Calu3 (cell line): ENCODE results near the gene RIOK3. TPM values are rescaled to one million over a fixed set of nuclear protein-coding genes. Genes with fewer than 3 reads are reported as not detected.
"Not testable (repeated sequence)": the region's sequence is repeated elsewhere in the genome, so short reads cannot be mapped to it uniquely, and the experiment has no call there.

ENCODE experiments used
- BruUV-seq: library from RNA; stranded (reverse); fragments of 400-500 nt; replicated peaks from 2 replicates; lab custom pipeline; 2021; lab: Mats Ljungman, UMichigan
- CTCF ChIA-PET: fragments of 300-600 bp; sonication (Branson Sonifier 250); formaldehyde crosslinking; loops from one replicate; lab custom pipeline; 2022; ENCODE audit warnings: antibody characterized with exemption; lab: Charles Lee
- DNase-seq: peaks from one replicate; pipeline ENCODE4 v3.0.0; 2022
- H3K27ac Mint-ChIP-seq: one replicate; pipeline ENCODE4 v1.8.0; 2022; ENCODE audit warnings: mixed read lengths; ENCODE audit not compliant: unreplicated experiment
- H3K27me3 Mint-ChIP-seq: one replicate; pipeline ENCODE4 v1.8.0; 2022; ENCODE audit warnings: mixed read lengths; ENCODE audit not compliant: unreplicated experiment
- H3K36me3 Mint-ChIP-seq: one replicate; pipeline ENCODE4 v1.8.0; 2022; ENCODE audit warnings: mild to moderate bottlenecking, moderate library complexity, mixed read lengths; ENCODE audit not compliant: insufficient read depth, unreplicated experiment
- H3K4me1 Mint-ChIP-seq: one replicate; pipeline ENCODE4 v1.8.0; 2022; ENCODE audit warnings: mild to moderate bottlenecking, low read depth, mixed read lengths; ENCODE audit not compliant: unreplicated experiment
- H3K4me3 Mint-ChIP-seq: one replicate; pipeline ENCODE4 v1.8.0; 2022; ENCODE audit warnings: mild to moderate bottlenecking, low read depth, moderate library complexity, mixed read lengths; ENCODE audit not compliant: unreplicated experiment
- H3K9me3 Mint-ChIP-seq: one replicate; pipeline ENCODE4 v1.8.0; 2022; ENCODE audit warnings: low read depth, mixed read lengths; ENCODE audit not compliant: unreplicated experiment
- CTCF ChIP-seq: fragments of 200-600 bp; IDR thresholded peaks from one replicate; pipeline ENCODE4 v1.8.0; 2022; ENCODE audit warnings: antibody characterized with exemption; ENCODE audit not compliant: unreplicated experiment
- intact Hi-C: fragments of 100-400 bp; cut with micrococcal nuclease; formaldehyde crosslinking; loops from one replicate; pipeline ENCODE4 v1.10.0; 2022; ENCODE audit not compliant: unreplicated experiment
- total RNA-seq: library from RNA; stranded (reverse); gene quantifications from 2 replicates; pipeline ENCODE4 v1.2.3, GENCODE V29; 2022

The RIOK3 gene
- total RNA-seq, 1 experiment from 2014 or later: 91.1 TPM

GRCh38 chr18:23422751-23423418, 30.2 kb upstream of the RIOK3 start:
- DNase-seq: peak; percentile 78
- H3K36me3 Mint-ChIP-seq: peaks cover 6% of the 10 kb centered on the region
- peak overlapping the region; percentile 33 for H3K4me3 Mint-ChIP-seq
- intact Hi-C loops: no loop called here
- H3K4me1 Mint-ChIP-seq: peaks cover 30% of the 10 kb centered on the region
- no peaks in the 10 kb centered on the region for H3K9me3 Mint-ChIP-seq
- H3K27me3 Mint-ChIP-seq: no peaks in the 10 kb centered on the region
- CTCF ChIA-PET: interaction anchor here (0.6 to 1.1 kb wide), 5 partner anchors 9 to 391 kb away, joined by 3 read pairs; no protein-coding TSS in a partner anchor
- H3K27ac Mint-ChIP-seq: peak overlapping the region; percentile 77
- TF ChIP-seq CTCF: no peak
- BruUV-seq: no TSS peak

- H3K27ac Mint-ChIP-seq: no peak overlapping the region
- peaks cover 30% of the 10 kb centered on the region for H3K4me1 Mint-ChIP-seq
- intact Hi-C loops: no loop called here
- no peak for TF ChIP-seq CTCF
- no peaks in the 10 kb centered on the region for H3K9me3 Mint-ChIP-seq
- no TSS peak for BruUV-seq
- H3K4me3 Mint-ChIP-seq: no peak overlapping the region
- no peak for DNase-seq
- peaks cover 6% of the 10 kb centered on the region for H3K36me3 Mint-ChIP-seq
- H3K27me3 Mint-ChIP-seq: no peaks in the 10 kb centered on the region
- CTCF ChIA-PET: interaction anchor here (0.7 kb wide), 1 partner anchor 282 kb away, joined by 3 read pairs; no protein-coding TSS in a partner anchor
These were observed 28.5 kb upstream of the RIOK3 start for GRCh38 chr18:23424616-23425015.

GRCh38 chr18:23428821-23429220, 24.3 kb upstream of the RIOK3 start:
- H3K4me1 Mint-ChIP-seq: peaks cover 6% of the 10 kb centered on the region
- BruUV-seq: no TSS peak
- no peak for TF ChIP-seq CTCF
- no peak overlapping the region for H3K27ac Mint-ChIP-seq
- no peaks in the 10 kb centered on the region for H3K36me3 Mint-ChIP-seq
- no peak for DNase-seq
- no peak overlapping the region for H3K4me3 Mint-ChIP-seq
- no peaks in the 10 kb centered on the region for H3K9me3 Mint-ChIP-seq
- H3K27me3 Mint-ChIP-seq: no peaks in the 10 kb centered on the region
- intact Hi-C loops: no loop called here
- CTCF ChIA-PET: no interaction called here

DNA sequence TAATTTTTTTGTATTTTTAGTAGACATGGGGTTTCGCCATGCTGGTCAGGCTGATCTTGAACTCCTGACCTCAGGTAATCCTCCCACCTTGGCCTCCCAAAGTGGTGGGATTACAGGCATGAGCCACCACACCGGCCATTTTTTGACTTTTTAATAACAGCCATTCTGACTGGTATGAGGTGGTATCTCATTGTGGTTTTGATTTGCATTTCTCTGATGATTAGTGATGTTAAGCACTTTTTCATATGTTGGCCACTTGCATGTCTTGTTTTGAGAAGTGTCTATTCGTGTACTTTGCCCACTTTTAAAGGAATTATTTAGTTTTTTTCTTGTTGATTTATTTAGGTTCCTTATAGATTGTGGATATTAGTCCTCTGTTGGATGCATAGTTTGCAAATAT, 23.5 kb upstream of the RIOK3 start:
- DNase-seq, H3K27ac Mint-ChIP-seq, CTCF ChIA-PET, H3K4me1 Mint-ChIP-seq, intact Hi-C loops, H3K9me3 Mint-ChIP-seq, H3K36me3 Mint-ChIP-seq, H3K4me3 Mint-ChIP-seq, BruUV-seq, H3K27me3 Mint-ChIP-seq: not testable (repeated sequence)

- no peak for DNase-seq
- TF ChIP-seq CTCF: no peak
- Mint-ChIP-seq H3K9me3 (no peaks in the 10 kb centered on the region), H3K36me3 (peaks cover 19% of the 10 kb centered on the region), H3K27ac (no peak overlapping the region), H3K27me3 (no peaks in the 10 kb centered on the region), H3K4me3 (no peak overlapping the region), H3K4me1 (no peaks in the 10 kb centered on the region)
- CTCF ChIA-PET: interaction anchor here (0.6 kb wide), 1 partner anchor 614 kb away, joined by 3 read pairs; no protein-coding TSS in a partner anchor
- intact Hi-C loops: no loop called here
- no TSS peak for BruUV-seq
These were observed 19.7 kb upstream of the RIOK3 start for GRCh38 chr18:23433360-23433759.
